T-helper 17 cell (primary cell): ENCODE results near the gene AP5B1. TPM values are rescaled to one million over a fixed set of nuclear protein-coding genes. Genes with fewer than 3 reads are reported as not detected.
A peak's percentile ranks its signal among the peaks of the same experiment; 100 is the strongest.
"Not testable (repeated sequence)": the region's sequence is repeated elsewhere in the genome, so short reads cannot be mapped to it uniquely, and the experiment has no call there.

Source experiments
- ATAC-seq: fragments of 150-1000 bp; cut with Tn5 transposase; 2 replicates; pipeline ENCODE4 v1.10.0; 2021; ENCODE audit warnings: mild to moderate bottlenecking, moderate library complexity
- DNase-seq, 3 donors: peaks; one replicate each; pipeline versions ENCODE4 v3.0.0 to v3.0.0-alpha.2; 2020 to 2021
- H3K9me3 ChIP-seq: one replicate; pipeline ENCODE4 v1.7.0; 2013; ENCODE audit warnings: low read length, mild to moderate bottlenecking; ENCODE audit not compliant: control insufficient read depth, poor library complexity, severe bottlenecking
- H3K27ac Mint-ChIP-seq: one replicate; pipeline ENCODE4 v1.8.0; 2022; ENCODE audit warnings: mild to moderate bottlenecking, moderate library complexity, mixed read lengths
- H3K27me3 Mint-ChIP-seq: one replicate; pipeline ENCODE4 v1.8.0; 2022; ENCODE audit warnings: mixed read lengths
- H3K36me3 Mint-ChIP-seq: one replicate; pipeline ENCODE4 v1.8.0; 2022; ENCODE audit warnings: low read depth, mixed read lengths
- H3K4me1 Mint-ChIP-seq: one replicate; pipeline ENCODE4 v1.8.0; 2022; ENCODE audit warnings: mild to moderate bottlenecking, mixed read lengths
- H3K4me3 Mint-ChIP-seq: one replicate; pipeline ENCODE4 v1.8.0; 2022; ENCODE audit warnings: mild to moderate bottlenecking, moderate library complexity, mixed read lengths
- total RNA-seq, 4 donors: library from RNA in 2 of 4; stranded (reverse) in 2 of 4; gene quantifications; one replicate each; pipeline ENCODE4 v1.2.3 and lab custom pipeline; 2022 to 2026

Gene AP5B1
- total RNA-seq, 2 donors from 2014 or later = 12.5 to 17.4 TPM

DNA sequence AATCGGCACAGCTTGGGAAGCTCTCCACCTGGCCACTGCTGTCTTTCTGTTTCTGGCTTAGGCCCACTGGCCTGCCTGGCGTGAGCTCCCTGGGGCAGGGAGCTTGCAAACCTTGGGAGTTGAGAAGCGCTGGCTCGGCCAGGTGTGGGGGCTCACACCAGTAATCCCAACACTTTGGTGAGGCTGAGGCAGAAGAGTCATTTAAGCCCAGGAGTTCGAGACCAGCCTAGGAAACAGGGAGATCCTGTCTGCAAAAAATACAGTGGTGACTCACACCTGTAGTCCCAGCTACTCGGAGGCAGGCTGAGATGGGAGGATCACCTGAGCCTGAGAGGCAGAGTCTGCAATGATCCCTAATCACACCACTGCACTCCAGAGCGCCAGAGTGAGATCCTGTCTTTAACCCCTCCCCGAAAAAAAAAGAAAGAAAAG is 4.0 kb downstream of the AP5B1 start:
- no peak for ATAC-seq
- H3K36me3 Mint-ChIP-seq = no peaks in the 10 kb centered on the region

DNA sequence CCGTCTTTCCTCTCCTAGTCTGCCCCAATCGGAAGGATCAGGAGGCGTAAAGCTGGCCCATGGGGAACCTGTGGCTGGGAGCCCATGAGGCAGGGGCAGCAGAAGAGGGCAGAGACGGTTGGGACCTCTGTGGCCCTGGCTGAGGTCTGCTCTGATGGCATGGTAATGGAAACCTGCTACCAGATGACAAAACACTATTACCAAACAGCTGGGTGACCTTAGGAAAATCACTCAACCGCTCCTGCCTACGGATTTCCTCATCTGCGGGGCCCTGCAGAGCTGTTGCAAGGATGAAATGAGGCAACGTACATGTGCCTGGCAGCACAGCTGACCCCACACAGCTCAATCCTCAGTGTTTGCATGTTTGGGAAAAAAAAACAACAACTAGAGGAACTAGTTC is 4.6 kb downstream of the AP5B1 start:
- Mint-ChIP-seq H3K4me3 (no peak overlapping the region), H3K4me1 (peaks cover 9% of the 10 kb centered on the region), H3K27ac (no peak overlapping the region), H3K36me3 (no peaks in the 10 kb centered on the region), H3K27me3 (no peaks in the 10 kb centered on the region)
- ATAC-seq (no peak), DNase-seq (no peak)
- H3K9me3 ChIP-seq = no peaks in the 10 kb centered on the region

More for the DNA sequence above, 4.0 kb downstream of the AP5B1 start:
- no peaks in the 10 kb centered on the region for H3K9me3 ChIP-seq
- Mint-ChIP-seq H3K27me3 (no peaks in the 10 kb centered on the region), H3K27ac (peak overlapping the region; percentile 37), H3K4me3 (no peak overlapping the region), H3K4me1 (peaks cover 6% of the 10 kb centered on the region)
- no peak for DNase-seq

DNA sequence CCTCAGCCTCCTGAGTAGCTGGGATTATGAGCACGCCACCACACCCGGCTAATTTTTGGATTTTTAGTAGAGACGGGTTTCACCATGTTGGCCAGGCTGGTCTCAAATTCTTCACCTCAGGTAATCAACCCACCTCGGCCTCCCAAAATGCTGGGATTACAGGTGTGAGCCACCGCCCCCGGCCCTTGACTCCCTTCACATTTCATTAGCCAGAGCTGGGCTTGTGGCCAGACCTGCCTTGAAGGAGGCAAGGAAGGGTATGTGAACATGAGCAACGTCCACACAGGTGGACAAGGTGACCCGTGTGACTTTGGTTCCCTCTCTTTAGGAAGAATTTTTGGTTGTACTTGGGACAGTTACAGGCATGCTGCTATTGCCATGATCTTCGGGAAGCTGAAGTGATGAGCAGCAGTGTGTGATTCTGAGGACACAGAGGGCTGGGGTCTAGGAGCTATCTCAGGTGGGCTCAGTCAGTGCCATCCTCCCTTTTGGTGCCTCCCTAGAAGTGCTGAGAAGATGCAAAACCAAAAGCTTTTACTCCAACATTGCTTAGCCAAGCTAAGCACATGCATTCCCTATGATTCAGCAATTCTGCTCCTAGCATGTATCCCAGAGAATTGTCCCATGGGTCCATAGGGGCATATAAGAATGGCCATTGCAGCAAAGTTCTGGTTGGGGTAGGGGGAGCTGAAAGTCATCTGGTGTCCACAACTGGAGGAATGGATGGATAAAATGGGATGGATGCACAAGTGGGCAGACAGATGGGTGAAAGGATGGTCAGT is 6.1 kb downstream of the AP5B1 start:
- ATAC-seq = no peak
- no peak for DNase-seq
- Mint-ChIP-seq H3K36me3 (peaks cover under 1% of the 10 kb centered on the region), H3K27me3 (no peaks in the 10 kb centered on the region), H3K4me1 (peaks cover 10% of the 10 kb centered on the region), H3K27ac (no peak overlapping the region), H3K4me3 (no peak overlapping the region)
- H3K9me3 ChIP-seq = no peaks in the 10 kb centered on the region

DNA sequence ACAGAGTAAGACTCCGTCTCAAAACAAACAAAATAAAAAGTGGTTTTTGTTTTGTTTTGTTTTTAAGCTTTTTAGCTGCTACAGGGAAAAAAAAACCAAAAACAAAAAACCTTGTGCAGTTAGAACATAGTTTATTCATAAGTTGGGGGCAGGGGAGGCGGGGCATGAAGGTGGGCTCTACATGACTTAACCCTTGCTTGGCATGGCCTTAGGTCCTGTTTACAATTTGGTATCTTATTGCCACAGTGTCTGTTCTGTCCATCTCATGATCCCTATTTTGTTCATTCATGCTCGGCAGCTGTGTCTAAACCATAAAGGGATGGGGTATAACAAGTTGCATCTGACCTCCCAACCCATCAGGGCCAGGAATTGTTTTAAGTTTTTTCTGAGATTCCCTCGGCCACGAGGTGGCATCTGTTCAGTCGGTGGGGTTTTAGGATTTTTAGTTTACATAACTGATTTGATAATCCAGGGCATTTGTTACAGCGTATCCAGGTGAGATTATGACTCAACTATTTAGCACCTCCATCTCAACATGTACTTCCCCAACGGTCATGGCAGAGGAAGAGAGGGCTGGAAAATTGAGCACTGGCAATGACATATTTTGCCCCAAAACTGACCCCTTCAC is 6.9 kb downstream of the AP5B1 start:
- Mint-ChIP-seq H3K27ac (no peak overlapping the region), H3K27me3 (no peaks in the 10 kb centered on the region), H3K4me1 (peaks cover 13% of the 10 kb centered on the region), H3K36me3 (peaks cover 3% of the 10 kb centered on the region), H3K4me3 (no peak overlapping the region)
- no peak for ATAC-seq
- no peaks in the 10 kb centered on the region for H3K9me3 ChIP-seq
- DNase-seq = no peak

DNA sequence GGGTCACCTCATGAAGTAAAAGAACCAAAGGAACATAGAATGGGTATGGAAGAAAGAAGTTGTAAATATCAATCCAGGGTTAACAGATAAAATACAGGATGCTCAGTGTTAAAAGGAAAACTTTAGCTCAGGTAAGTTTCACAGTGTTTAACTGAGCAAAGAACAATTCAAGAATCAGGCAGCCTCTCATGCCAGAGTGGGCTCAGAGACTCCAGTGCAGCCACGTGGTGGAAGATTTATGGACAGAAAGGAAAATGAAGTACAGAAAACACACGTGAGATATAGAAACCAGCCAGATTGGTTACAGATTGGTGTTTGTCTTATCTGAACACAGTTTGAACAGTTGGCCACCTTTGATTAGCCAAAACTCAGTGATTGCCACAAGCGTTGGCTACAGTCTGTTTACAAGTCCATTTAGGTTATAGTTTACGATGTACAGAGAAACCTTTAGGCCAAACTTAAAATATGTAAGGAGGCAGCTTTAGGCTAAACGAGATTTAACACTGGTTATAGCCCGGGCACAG is 9.1 kb downstream of the AP5B1 start:
- ATAC-seq (no peak), DNase-seq (no peak)
- Mint-ChIP-seq H3K4me1 (peaks cover 10% of the 10 kb centered on the region), H3K27ac (no peak overlapping the region), H3K36me3 (peaks cover 3% of the 10 kb centered on the region), H3K27me3 (no peaks in the 10 kb centered on the region), H3K4me3 (no peak overlapping the region)
- no peaks in the 10 kb centered on the region for H3K9me3 ChIP-seq

- peaks cover 10% of the 10 kb centered on the region for H3K4me1 Mint-ChIP-seq
- no peak for DNase-seq
- H3K27me3 Mint-ChIP-seq = no peaks in the 10 kb centered on the region
- no peak overlapping the region for H3K27ac Mint-ChIP-seq
- no peak overlapping the region for H3K4me3 Mint-ChIP-seq
- peaks cover 3% of the 10 kb centered on the region for H3K36me3 Mint-ChIP-seq
- ATAC-seq = no peak
- H3K9me3 ChIP-seq = no peaks in the 10 kb centered on the region
These were observed 9.7 kb downstream of the AP5B1 start for GRCh38 chr11:65770951-65771567.

GRCh38 chr11:65767806-65768205 is 13.0 kb downstream of the AP5B1 start:
- not testable (repeated sequence) for H3K4me3 Mint-ChIP-seq, H3K27ac Mint-ChIP-seq, DNase-seq, H3K9me3 ChIP-seq, H3K27me3 Mint-ChIP-seq, H3K36me3 Mint-ChIP-seq, ATAC-seq
- peaks cover 10% of the 10 kb centered on the region for H3K4me1 Mint-ChIP-seq

DNA sequence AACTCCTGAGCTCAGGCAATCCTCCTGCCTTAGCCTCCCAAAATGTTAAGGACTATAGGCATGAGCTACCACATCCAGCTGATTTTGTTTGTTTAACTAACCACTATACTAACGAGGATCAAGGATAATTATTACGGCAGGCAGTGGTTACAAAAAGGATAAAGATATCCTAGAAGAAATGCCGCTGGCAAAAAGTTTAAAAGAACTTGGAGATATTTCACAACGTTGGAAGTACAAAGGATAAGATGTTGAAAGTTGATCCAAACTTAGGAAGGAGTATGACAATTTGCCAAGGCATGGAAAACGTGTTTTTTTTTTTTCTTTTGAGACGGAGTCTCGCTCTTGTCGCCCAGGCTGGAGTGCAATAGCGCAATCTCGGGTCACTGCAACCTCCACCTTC is 13.4 kb downstream of the AP5B1 start:
- Mint-ChIP-seq H3K4me1 (peaks cover 10% of the 10 kb centered on the region), H3K27me3 (no peaks in the 10 kb centered on the region), H3K4me3 (no peak overlapping the region), H3K27ac (no peak overlapping the region), H3K36me3 (peaks cover 3% of the 10 kb centered on the region)
- ATAC-seq = no peak
- no peaks in the 10 kb centered on the region for H3K9me3 ChIP-seq
- no peak for DNase-seq

GRCh38 chr11:65766535-65766934 is 14.2 kb downstream of the AP5B1 start:
- H3K27me3 Mint-ChIP-seq = no peaks in the 10 kb centered on the region
- no peak overlapping the region for H3K27ac Mint-ChIP-seq
- no peak for ATAC-seq

DNA sequence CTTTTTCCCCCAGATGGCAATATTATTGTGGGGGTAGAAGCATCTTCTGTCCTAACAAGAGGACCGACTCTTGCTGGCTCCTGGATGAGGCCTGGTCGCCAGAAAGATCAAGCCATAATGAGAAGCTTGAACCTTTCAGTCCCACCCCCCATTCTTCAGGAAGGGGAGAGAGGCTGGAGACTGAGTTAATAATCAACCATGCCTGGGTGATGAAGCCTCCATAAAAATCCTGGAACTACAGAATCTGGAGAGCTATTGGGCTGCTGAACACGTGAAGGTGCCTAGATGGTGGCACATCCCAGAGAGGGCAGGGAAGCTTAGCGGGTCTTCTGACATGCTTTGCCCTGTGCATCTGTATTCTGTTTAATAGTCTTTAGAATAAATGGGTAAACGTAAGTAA is 16.3 kb downstream of the AP5B1 start:
- DNase-seq (no peak), ATAC-seq (no peak)
- Mint-ChIP-seq H3K4me3 (no peak overlapping the region), H3K27ac (no peak overlapping the region), H3K27me3 (peaks cover 6% of the 10 kb centered on the region), H3K4me1 (no peaks in the 10 kb centered on the region), H3K36me3 (no peaks in the 10 kb centered on the region)
- no peaks in the 10 kb centered on the region for H3K9me3 ChIP-seq

More at GRCh38 chr11:65766535-65766934, 14.2 kb downstream of the AP5B1 start:
- Mint-ChIP-seq H3K36me3 (peaks cover 3% of the 10 kb centered on the region), H3K4me1 (peaks cover 10% of the 10 kb centered on the region), H3K4me3 (no peak overlapping the region)
- no peak for DNase-seq
- no peaks in the 10 kb centered on the region for H3K9me3 ChIP-seq

DNA sequence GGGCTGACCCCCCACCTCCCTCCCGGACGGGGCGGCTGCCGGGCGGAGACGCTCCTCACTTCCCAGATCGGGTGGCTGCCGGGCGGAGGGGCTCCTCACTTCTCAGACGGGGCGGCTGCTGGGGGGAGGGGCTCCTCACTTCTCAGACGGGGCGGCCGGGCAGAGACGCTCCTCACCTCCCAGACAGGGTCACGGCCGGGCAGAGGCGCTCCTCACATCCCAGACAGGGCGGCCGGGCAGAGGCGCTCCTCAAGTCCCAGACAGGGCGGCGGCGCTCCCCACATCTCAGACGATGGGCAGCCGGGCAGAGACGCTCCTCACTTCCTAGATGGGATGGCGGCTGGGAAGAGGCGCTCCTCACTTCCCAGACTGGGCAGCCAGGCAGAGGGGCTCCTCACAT is 18.0 kb downstream of the AP5B1 start:
- H3K4me3 Mint-ChIP-seq, H3K4me1 Mint-ChIP-seq, ATAC-seq, H3K36me3 Mint-ChIP-seq, H3K9me3 ChIP-seq, DNase-seq, H3K27ac Mint-ChIP-seq: not testable (repeated sequence)
- H3K27me3 Mint-ChIP-seq = peaks cover 14% of the 10 kb centered on the region

DNA sequence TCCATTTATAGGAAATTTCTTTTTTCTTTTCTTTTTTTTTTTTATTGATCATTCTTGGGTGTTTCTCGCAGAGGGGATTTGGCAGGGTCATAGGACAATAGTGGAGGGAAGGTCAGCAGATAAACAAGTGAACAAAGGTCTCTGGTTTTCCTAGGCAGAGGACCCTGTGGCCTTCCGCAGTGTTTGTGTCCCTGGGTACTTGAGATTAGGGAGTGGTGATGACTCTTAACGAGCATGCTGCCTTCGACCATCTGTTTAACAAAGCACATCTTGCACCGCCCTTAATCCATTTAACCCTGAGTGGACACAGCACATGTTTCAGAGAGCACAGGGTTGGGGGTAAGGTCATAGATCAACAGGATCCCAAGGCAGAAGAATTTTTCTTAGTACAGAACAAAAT is 18.6 kb downstream of the AP5B1 start:
- not testable (repeated sequence) for H3K9me3 ChIP-seq, H3K4me1 Mint-ChIP-seq, DNase-seq, H3K27ac Mint-ChIP-seq, H3K36me3 Mint-ChIP-seq, H3K4me3 Mint-ChIP-seq, ATAC-seq
- peaks cover 20% of the 10 kb centered on the region for H3K27me3 Mint-ChIP-seq

DNA sequence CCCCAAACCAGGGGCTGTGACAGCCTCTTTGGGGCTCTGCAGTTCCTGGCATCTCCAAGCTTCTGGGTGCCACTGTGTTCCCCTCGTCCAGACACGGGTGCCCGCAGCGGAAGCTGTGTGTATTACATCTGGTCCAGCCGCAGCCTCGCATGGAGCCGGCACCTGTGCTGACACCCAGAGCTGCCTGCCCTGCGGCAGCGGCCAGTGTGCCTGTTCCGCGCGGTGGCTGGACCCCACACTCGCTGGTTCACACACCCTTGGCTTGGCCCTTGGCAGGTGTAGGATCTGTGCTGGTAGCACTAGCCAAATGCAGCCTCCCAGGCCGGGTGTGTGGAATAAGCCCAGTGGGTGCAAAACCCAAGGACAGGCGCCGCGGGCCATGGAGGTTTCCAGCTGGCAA is 35.7 kb downstream of the AP5B1 start:
- Mint-ChIP-seq H3K27ac (no peak overlapping the region), H3K27me3 (peaks cover 27% of the 10 kb centered on the region), H3K36me3 (no peaks in the 10 kb centered on the region), H3K4me3 (no peak overlapping the region), H3K4me1 (peaks cover 4% of the 10 kb centered on the region)
- DNase-seq (no peak), ATAC-seq (no peak)
- no peaks in the 10 kb centered on the region for H3K9me3 ChIP-seq
